EL (cell line): ENCODE measurements around the gene TNFRSF12A.
A peak's percentile ranks its signal among the peaks of the same experiment; 100 is the strongest.

ENCODE experiments used
- DNase-seq: peaks from one replicate; pipeline ENCODE4 v3.0.0-alpha.2; 2016

The TNFRSF12A gene

DNA sequence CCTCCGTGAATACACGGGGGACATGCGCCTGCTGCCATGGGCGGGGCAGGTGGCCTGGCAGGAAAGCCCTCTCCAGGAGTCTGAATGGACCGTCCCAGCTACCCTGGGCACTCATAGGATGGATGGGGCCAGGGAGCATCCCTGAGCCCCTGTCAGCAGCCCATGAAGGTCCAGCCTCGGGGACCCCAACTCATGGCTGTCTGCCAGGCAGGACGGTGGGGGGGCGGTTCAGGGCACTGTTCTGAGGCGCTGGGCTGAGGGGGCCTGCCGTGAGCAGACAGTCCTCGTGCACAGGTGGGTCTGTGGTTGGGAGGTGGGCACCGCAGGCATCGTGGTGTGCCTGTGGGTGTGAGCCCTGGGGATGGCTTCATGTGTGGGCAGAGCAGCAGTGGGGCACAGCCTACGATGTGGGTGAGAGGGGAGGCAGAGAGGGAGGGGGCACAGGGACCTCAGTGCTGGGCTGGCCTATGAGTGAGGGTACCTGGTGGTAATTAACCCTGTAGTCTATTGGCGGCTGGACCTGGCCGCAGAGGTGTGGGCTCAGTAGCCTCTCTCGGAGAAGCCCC is 33.5 kb upstream of the TNFRSF12A start:
- no peak for DNase-seq

DNA sequence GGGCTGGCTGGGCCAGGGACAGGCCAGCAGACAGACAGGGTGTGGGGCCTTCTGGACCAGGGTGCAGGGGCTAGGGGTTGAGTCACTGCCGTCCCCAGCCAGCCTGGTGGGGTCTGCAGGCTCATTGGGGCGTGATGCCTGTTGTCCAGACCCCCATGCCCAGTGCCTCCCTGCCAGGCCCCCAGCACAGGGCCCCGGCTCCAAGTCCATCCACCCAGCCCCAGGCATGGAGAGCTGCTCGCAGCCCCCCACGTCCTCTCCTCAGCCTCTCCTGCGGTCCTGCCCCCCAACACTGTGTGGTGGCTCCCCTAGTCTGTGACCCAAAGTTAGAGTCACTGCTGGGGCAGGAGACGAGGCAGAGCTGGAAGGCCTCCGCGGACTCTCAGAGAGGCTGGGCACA is 32.9 kb upstream of the TNFRSF12A start:
- DNase-seq = no peak

DNA sequence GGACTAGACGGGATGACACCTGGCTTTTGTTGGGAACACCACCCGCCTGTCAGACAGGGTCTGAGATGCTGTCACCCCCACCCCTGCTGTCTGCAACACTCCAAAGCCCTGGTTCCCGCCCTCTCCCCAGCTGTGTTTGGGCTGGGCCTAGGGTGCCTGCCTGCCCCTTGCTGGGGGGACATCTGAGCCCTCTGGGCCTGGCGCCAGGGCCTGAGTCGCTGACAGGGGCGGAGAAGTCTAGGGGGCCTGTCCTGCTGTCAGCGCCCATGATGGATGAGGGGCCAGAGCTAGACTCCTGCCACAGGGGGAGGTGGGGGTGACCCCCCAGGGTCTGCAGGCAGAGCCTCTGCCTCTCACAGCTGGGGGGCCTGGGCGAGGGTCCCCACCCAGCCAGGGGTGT is 32.3 kb upstream of the TNFRSF12A start:
- DNase-seq = no peak

DNA sequence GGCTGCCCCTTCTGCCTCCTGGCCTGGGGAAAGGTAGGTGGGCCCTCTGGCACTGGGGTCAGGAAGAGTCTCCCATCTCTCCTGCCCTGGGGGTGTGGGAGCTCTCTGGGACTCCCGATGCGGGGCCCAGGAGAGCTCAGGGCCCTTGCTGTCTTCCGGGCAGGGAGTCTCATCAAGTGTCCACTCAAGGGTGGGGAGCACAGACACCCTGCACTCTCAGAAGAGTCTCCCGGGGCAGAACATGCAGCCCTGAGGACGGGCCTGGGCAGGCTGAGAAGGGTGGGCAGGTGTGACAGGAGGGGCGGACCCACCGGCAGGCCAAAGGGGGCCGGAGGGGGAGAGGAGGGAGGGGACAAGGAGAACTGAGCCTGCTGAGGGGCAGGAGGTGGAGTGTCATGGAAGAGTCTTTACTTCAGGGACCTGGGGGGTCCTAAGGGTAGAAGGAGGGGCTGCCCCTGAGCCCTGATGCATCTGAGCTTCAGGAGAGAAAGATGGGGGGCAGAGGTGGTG is 31.5 kb upstream of the TNFRSF12A start:
- DNase-seq = no peak

DNA sequence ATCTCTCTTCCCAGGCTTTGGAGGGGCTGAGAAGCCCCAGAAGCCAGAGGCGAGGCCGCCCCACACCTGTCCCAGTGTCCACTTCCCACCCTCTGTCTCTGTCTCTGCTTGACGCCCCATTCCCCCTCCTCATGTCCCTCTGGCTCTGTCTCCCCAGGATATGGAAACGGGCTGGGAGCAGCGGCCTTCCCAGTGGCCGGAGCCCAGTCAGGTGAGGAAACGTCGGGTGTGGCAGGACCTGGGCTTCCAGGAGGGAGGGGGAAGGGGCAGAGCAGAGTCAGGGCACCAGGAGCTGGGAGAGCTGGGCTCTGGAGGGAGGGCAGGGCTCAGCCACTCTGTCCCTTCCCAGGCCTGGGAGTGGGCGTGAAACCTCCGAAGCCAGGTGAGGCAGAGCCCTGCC is 29.3 kb upstream of the TNFRSF12A start:
- DNase-seq = no peak

DNA sequence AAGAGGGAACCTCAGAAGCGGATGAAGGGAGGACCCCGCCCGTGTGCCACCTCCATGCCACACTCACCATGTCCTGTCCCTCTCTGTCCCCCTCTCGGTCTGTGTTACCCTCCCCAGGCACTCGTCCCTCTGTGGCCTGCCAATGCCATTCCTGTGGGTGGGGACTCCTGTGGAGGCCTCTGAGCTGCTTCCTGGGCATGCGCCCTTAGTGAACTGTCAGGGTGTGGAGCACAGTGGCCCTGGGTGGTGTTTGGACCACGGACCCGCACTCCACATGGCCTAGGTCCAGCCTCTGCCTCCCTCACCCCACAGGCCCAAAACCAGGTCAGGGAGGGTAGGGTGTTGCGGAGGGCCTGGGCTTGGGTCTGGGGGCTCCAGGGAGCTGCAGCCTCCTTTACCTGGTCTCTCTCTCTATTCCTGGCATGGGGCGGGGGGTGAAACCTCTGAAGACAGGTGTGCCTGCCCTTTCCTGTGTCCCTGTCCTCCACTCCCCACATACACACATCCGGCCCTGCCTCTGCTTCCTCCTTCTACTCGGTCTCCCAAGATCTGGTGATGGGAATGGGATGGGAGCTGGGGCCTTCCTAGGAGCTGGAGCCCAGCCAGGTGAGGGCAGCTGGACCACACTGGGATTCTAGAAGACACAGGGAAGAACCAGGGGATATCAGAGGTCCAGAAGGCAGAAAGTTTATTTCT is 28.5 kb upstream of the TNFRSF12A start:
- DNase-seq = no peak

DNA sequence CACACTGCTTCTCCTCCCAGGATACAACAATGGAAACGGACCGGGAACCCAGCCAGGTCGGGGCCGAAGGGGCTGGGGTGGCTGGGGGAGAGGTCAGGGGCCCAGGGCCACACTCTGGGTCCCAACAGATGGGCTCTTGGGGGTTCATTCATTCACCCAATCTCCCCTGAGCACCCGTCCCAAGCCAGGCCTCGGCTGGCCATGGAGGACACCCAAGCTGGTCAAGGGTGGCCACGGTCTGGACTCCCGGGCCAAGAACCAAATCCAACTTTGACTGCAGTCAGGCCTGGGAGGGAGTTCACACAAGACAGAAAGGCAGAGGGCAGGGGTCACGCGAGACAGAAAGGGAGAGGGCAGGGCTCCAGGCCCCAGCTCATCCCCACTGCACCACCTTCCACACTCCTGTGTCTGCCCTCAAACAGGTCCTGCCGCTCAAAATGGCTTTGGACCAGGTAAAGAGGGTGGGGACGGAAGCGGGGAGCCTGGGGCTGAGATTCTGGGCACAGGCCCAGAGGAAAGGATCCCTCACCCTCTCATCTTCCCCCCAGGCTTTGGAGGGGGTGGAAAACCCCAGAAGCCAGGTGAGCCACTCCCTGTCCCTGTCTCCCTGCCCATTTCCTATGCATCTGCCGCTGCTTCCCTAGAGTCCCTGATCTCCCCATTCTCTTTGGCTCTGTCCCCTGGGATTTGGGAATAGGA is 27.6 kb upstream of the TNFRSF12A start:
- DNase-seq = no peak

DNA sequence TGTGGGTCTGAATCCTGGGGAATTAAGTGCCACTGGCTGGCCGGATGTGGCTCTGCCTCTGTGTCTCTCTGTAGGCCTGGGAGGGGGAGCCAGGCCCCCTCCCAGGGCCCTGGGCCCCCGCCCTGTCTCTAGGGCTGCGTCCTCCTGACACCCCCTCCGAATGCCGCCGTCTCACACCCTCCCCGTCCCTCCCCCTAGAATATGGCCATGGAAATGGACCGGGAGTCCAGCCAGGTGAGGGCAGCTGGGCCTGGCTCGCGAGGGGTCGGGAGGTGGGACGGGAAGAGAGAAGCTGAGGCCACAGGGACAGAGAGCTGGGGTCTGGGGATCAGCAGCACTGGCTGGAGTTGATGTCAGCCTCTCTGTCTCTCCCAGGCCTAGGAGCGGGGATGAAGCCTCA is 23.9 kb upstream of the TNFRSF12A start:
- no peak for DNase-seq

DNA sequence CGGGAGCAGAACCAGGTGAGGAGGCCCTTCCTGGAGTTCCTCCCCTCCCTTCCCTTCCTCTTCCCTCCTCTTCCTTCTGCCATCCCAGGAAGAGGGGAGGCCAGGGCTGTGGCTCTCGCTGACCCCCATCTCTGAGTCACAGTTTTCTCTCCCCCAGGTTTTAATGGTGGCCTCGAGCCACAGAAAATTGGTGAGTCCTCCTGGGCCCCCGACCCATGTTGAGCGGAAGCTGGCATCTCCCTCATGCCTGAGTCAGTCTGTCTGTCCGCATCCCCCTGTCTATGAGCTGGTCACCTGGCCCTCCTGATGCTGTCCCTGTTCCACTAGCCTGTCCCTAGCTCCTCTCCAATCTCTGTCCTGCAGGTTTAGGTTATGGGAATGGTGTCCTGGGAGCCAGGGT is 20.2 kb upstream of the TNFRSF12A start:
- no peak for DNase-seq

DNA sequence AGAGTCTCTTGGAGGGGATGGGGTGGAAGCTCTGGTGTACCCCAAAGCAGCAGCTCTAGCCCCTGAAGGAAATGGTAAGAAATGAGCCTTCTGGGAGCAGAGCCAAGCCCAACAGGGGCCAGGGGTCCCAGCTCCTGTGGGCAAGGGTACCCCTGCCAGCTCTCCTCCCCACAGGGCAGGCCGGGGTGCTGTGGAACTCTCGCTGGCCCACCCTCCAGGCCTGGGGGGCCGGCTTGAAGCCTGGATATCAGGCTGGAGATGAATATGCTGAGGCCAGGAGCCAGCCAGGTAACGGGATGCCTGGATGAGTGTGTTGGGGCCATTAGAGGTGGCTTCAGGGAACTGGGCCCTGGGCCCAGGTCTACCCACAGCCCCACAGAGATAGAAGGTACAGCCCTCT is 19.6 kb upstream of the TNFRSF12A start:
- DNase-seq = no peak

DNA sequence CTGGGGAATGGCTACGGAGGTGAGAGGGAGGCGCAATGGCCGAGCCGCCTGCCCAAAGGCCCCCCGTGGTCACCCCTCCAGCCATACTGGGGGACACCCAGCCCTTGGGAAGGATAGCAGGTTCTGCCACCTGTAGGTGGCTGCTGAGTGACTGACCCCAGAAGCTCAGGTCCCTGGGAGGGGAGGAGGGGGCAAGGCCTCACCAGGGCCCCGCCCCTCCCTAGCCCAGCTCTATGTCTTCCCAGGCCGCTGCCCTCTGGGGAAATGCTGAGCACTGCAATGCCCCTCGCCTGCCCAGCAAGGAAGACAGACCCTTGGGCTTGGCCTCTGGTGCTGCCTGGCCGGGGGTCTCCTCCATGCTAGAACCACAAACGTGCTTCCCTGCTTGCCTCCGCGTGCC is 18.9 kb upstream of the TNFRSF12A start:
- no peak for DNase-seq

DNA sequence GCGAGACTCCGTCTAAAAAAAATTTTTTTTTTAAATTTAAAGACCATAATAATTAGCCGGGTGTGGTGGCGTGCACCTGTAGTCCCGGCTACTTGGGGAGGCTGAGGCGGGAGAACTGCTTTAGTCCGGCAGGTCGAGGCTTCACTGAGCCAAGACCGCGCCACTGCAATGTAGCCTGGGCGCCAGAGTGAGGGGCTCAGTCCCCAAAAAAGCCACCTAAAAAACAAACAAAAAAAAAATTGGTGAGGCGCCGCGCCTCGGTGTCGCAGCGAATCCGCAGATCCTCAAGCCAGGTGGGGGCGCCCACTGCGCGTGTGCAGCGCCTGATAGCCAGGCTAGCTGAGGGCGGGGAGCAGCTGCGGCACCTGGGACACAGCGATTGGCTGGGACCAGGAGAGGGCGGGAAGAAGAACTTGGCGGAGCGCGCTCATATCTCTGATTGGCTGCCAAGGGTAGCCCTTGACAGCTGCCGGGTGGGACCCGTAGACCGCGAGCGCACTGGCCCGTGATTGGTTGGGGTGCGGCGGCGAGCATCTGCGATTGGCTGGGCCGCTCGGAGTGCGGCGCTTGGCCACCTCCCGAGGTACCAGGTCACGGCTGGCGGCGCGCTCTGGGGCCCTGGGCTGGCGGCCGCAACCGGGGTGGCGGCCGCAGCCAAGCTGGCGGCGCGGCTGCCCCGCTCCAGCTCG is 16.4 kb upstream of the TNFRSF12A start:
- peak; percentile 99 for DNase-seq

DNA sequence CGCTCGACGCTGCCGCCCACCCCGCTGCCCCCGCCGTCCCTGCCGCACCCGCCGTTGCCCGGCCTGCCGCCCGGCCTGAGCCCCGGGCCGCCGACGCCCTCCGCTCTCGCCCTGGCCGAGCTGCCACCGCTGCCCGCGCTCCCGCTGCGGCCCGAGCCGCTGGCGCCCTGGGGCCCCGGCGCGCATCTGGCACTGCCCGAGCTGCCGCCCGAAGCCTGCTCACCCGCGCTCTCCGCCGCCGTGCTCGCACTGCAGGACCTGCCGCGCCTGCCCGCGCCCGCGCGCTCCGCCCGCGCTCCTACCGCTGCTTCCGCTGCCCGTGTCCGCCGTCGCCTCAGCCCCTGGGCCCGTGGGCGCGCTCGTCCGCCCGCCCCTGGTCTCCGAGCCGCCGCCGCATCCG is 15.8 kb upstream of the TNFRSF12A start:
- no peak for DNase-seq

DNA sequence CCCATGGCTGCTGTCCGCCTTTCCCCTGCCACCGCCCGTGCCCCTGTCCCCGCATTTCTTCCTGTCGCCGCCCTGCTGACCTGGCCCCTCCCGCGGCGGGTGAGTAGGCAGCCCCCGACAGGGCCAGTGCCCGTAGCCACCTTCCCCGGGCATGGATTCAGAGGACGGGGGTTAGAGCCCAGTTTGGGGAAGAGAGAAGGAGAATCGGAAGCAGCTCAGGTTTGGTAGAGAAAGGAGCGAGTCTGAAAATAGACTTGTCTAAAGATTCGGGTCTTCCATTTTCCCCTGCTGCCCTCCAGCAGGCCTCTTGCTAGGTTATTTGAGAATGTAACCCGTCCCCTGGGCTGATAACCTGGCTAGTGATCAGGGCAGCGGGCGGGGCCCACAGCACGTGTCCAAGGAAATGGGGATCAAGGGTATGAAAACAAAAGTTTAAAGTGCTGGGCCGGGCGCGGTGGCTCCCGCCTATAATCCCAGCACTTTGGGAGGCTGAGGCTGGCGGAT is 15.3 kb upstream of the TNFRSF12A start:
- no peak for DNase-seq

DNA sequence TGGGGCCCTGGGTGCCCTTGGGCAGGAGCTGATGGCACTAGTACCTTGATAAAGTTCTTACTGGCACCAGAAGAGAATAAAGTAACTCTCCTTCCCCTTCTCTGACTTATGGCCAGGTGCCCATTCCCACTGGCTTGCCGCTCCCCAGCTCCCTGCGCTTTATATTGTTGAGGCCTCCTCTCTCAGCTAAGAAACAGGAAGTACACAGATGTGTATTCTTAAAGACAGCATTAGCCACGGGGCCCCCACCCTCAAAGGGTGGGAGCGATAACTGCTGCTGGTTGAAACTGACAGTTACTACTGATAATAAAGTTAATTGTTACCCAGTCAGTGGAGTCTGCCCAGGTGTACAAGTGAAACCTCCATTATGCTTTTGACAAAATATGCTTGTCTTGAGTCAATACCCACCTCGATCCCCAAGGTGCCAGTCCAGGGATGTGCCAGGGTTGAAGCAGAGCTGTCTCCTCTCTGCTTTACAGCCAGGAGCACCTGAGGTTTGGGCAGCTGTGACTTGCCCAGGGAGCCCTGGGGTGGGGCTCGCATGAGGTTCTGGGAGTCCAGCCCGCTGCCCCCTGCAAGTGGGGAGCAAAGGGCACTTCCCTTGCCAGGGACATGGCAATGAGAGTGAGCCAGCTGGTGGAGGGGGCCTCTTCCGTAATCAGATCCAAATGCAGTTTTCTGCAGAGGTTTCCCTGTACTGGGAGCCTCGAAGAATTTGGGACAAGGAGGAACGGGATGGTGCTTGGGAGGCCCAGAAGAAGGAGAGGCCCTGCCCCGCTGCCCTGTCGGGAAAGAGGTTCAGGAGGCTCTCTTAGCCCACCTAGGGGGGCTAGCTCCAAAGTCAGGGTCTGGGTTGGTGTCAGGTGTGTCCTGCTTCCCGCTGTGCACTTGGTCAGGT is 12.9 kb upstream of the TNFRSF12A start:
- no peak for DNase-seq

DNA sequence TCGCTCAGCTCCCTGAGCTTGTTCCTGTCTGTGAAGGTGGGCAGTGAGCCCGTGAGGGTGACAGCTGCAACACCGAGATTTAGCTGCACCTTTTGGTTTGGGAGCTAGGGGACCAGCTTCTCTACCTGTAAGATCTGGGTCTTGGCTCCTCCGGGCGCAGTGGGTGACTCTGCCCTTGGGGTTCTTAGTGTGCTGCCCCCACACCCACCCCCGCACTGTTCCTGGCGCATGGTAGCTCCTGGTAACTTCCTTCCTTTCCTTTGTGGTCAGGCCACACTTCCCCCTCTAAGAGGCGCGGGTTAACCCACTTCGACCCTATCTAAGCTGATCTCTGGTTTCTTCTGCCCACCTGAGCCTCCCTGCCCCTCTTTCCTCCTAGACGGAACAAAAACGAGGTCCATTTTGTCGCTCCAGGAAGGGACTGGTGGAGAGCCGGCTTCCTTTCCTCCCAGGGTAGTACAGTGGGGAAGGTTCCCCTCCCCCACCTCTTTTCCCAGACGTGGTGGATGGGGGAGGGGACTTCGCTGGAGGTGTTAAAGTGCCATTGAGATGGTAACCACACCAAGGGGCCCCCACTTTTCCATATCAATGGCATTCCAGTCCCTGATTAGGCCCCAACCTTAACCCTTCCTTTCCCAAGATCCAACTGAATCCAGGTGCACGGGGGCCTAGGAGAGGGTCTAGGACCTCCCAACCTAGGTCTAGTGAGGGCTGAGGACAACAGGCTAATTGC is 12.0 kb upstream of the TNFRSF12A start:
- no peak for DNase-seq

DNA sequence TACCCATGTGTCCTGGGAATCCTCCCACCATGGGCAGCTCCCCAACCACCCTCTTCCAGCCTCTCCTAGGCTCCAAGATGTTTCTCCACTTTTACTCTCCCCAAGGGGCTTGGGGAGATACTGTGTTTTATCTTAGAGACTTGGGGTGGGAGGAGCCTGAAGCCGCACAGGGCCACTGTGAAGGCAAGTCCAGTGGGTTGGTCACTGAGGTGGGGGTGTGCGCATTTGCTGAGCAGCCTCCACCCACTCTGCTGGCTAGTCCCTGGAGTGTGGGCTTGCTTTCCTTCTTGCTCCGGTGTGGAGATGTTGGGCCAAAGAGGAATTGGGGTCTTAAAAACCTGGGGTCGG is 11.5 kb upstream of the TNFRSF12A start:
- no peak for DNase-seq

DNA sequence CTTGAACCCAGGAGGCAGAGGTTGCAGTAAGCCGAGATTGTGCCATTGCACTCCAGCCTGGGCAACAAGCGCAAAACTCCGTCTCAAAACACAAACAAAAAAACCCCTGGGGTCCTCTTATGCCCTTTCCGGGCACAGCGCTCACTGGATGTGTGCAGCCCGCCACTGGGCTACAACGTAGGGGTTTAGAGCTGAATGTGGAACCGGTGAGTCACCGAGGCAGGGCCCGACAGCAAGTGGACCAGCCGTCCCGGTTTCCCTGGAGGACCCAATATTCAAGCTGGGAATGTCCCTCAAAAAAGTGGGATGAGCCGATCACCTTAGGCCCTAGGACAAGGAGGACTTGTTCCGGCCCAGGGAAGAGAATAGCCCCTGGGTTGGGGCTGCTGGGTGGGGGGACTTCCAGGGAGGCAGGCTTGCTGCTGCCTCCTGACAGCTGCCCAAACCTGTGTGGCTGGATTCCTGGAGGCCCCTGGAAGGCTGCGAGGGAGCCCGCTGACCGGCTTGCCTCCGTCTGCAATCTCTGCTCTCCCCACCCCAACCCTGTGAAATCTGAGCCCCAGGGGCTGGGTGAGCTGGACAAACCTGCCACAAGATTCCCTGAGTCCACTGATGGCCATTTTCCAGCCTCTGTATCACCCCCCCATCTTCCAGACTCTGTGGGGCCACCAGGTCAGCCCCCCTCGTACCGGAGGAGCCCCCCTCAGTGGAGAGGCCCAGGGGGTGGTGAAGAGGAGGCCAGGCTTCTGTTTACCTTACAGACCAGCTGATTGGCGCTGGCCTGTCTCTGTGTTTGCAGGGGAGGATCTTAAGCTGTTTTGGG is 10.4 kb upstream of the TNFRSF12A start:
- no peak for DNase-seq

DNA sequence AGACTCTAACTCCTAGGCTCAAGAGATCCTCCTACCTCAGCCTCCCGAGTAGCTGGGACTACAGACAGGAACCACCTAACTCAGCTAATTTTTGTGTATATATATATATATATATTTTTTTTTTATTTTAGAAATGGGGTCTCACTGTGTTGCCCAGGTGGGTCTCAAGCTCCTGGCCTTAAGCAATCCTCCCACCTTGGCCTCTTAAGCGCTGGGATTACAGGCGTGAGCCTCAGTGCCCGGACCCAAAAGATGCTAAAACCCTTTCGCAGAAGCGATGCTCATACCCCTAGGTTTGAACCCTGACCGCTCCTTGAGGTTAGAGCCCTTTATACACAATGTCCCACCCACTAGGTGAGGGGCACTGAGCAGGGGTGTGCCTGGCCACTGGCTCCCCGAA is 9.7 kb upstream of the TNFRSF12A start:
- DNase-seq = no peak

DNA sequence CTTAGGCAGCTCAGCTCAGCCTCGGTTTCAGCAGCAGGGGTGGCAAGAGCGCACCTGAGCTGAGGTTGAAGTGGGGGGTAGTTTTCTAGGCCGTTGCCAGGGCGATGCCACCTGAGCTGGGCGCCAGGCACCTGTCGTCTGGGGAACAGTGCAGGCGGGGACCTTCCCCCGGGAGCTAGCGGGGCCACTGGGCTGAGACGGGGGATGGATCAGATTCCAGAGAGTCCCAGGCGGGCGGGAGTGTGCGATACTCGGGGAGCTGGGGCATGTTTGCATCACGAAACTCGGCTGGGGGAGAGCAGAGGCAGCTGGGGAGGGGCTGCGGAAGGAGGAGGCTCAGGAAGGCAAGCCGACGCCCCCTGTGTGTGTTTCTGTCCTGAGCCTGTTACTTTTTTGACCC is 7.9 kb upstream of the TNFRSF12A start:
- DNase-seq = no peak
